Measurements from ENCODE around the gene PPM1N. TPM values are rescaled to one million over a fixed set of nuclear protein-coding genes. Genes with fewer than 3 reads are reported as not detected.
"Not testable (repeated sequence)": the region's sequence is repeated elsewhere in the genome, so short reads cannot be mapped to it uniquely, and the experiment has no call there.

Gene PPM1N
- polyA plus RNA-seq, 2 of the 4 experiments (the other 2 are of a cell fraction): 9.2 to 10.5 TPM

- TF ChIP-seq HMGXB4 (CRISPR knock-in tag; IDR thresholded peaks at IDR 0.05; ENCODE audit: borderline replicate concordance) (no peak), HOXB5 (CRISPR knock-in tag; IDR thresholded peaks at IDR 0.05) (no peak), HDAC2 (IDR thresholded peaks at IDR 0.05) (no peak; the same call in 1 of the 2 replicates)
Observed at GRCh38 chr19:45509692-45510015, 11.4 kb downstream of the PPM1N start (continued).

GRCh38 chr19:45510352-45510751 is 12.1 kb downstream of the PPM1N start:
- Histone ChIP-seq H3K4me2 (peak overlapping the region; percentile 99), H3K4me1 (peaks cover 54% of the 10 kb centered on the region), H3K27ac (peak overlapping the region in 1 of 2 experiments; percentile 99; a peak in 4 of 6 replicates)
- TF ChIP-seq CHD4 (IDR thresholded peaks at IDR 0.05; ENCODE audit: borderline replicate concordance) (peak; percentile 68; the same call in 1 of the 2 replicates), POLR2AphosphoS2 (conservative IDR thresholded peaks at IDR 0.05; ENCODE audit: low read length) (0 out of 2 replicates have a peak, but pooled peaks have one; percentile 36)
- H3K9me3 ChIP-seq; H3K4me3 ChIP-seq; FAIRE-seq; ATAC-seq; DNase-seq (ENCODE audit: low read depth in 1 of 2, low spot score in 1 of 2): not testable (repeated sequence)
- 74% methylated on average over 11 of the region's 11 CpGs for WGBS (ENCODE audit: missing lambda C conversion rate)
- POLR2A ChIA-PET: interaction anchor here (0.7 kb wide), 1 partner anchor 74 kb away, joined by 5 read pairs; no protein-coding TSS in a partner anchor
- CTCF ChIA-PET: interaction anchor here (0.8 to 2.0 kb wide), 9 partner anchors 8 to 171 kb away, joined by 3 to 13 read pairs (median 3); no protein-coding TSS in a partner anchor

- no peak overlapping the region for H3K4me2 ChIP-seq
- 92% methylated on average over 5 of the region's 5 CpGs for WGBS (ENCODE audit: missing lambda C conversion rate)
- FAIRE-seq (no peak), ATAC-seq (no peak), DNase-seq (ENCODE audit: low read depth in 1 of 2, low spot score in 1 of 2) (no peak)
- POLR2A ChIA-PET: no interaction called here
- peaks cover 54% of the 10 kb centered on the region for H3K4me1 ChIP-seq
- no peak overlapping the region for H3K27ac ChIP-seq
- no peaks in the 10 kb centered on the region for H3K9me3 ChIP-seq
- CTCF ChIA-PET: interaction anchor here (0.6 to 2.1 kb wide), 7 partner anchors 15 to 170 kb away, joined by 3 to 13 read pairs (median 6); no protein-coding TSS in a partner anchor
- TF ChIP-seq HOXB13 (CRISPR knock-in tag; IDR thresholded peaks at IDR 0.05; ENCODE audit: low read depth): no peak
- TF ChIP-seq ZFP36 (IDR thresholded peaks at IDR 0.05; ENCODE audit: borderline replicate concordance, partially characterized antibody): peak; percentile 69
- TF ChIP-seq HES2 (IDR thresholded peaks at IDR 0.05): no peak
- no peak for TF ChIP-seq RCOR1 (IDR thresholded peaks at IDR 0.05; ENCODE audit: low read depth, low read length)
- no peak for TF ChIP-seq FOSL2 (IDR thresholded peaks at IDR 0.05)
- TF ChIP-seq FOSL2 (CRISPR knock-in tag; IDR thresholded peaks at IDR 0.05): no peak
- no peak for TF ChIP-seq GATA3 (IDR thresholded peaks at IDR 0.05; ENCODE audit: borderline replicate concordance)
- 0 out of 5 replicates have a peak, but pooled peaks of 1 of the 2 experiments have one; percentile 10 for TF ChIP-seq JUN (IDR thresholded peaks at IDR 0.05)
- no peak for TF ChIP-seq TP53 (CRISPR knock-in tag; IDR thresholded peaks at IDR 0.05)
- TF ChIP-seq KDM1A (IDR thresholded peaks at IDR 0.05; ENCODE audit: low read depth): peak; percentile 86
- TF ChIP-seq POLR2AphosphoS2 (conservative IDR thresholded peaks at IDR 0.05; ENCODE audit: low read length): no peak
- TF ChIP-seq MAFK (IDR thresholded peaks at IDR 0.05; ENCODE audit: partially characterized antibody): no peak
- TF ChIP-seq HDAC2 (IDR thresholded peaks at IDR 0.05): 0 out of 2 replicates have a peak, but pooled peaks have one; percentile 22
- TF ChIP-seq CHD4 (IDR thresholded peaks at IDR 0.05; ENCODE audit: borderline replicate concordance): peak; percentile 77; the same call in 1 of the 2 replicates
- H3K4me3 ChIP-seq: no peak overlapping the region
Observed at GRCh38 chr19:45511074-45511473, 12.8 kb downstream of the PPM1N start.

GRCh38 chr19:45512881-45513483 is 14.7 kb downstream of the PPM1N start:
- peak overlapping the region; percentile 72; the same call in 1 of the 3 replicates for H3K4me2 ChIP-seq
- CTCF ChIA-PET: interaction anchor here (0.6 to 5.8 kb wide), 5 partner anchors 18 to 129 kb away, joined by 3 to 43 read pairs (median 6); no protein-coding TSS in a partner anchor
- no peak for FAIRE-seq
- H3K4me3 ChIP-seq: no peak overlapping the region
- H3K9me3 ChIP-seq: no peaks in the 10 kb centered on the region
- DNase-seq (ENCODE audit: low read depth in 1 of 2, low spot score in 1 of 2): no peak
- peak overlapping the region in 1 of 2 experiments; percentile 83; a peak in 3 of 6 replicates for H3K27ac ChIP-seq
- POLR2A ChIA-PET: no interaction called here
- 84% methylated on average over 6 of the region's 6 CpGs for WGBS (ENCODE audit: missing lambda C conversion rate)
- no peak for ATAC-seq
- peaks cover 70% of the 10 kb centered on the region for H3K4me1 ChIP-seq
- TF ChIP-seq TP53 (CRISPR knock-in tag; IDR thresholded peaks at IDR 0.05) (no peak), NR3C1 (IDR thresholded peaks at IDR 0.05) (no peak), ZFP36 (IDR thresholded peaks at IDR 0.05; ENCODE audit: borderline replicate concordance, partially characterized antibody) (peak; percentile 40), FOSL2 (IDR thresholded peaks at IDR 0.05) (no peak), FOSL2 (CRISPR knock-in tag; IDR thresholded peaks at IDR 0.05) (no peak)
